ENCODE results near the gene BCL7B. TPM values are rescaled to one million over a fixed set of nuclear protein-coding genes. Genes with fewer than 3 reads are reported as not detected.

Gene BCL7B
- total and polyA plus RNA-seq, 2 of the 13 experiments (the other 11 are each of a cell fraction or from before 2014, with no cell fraction given) = 24.3 to 38.2 TPM

DNA sequence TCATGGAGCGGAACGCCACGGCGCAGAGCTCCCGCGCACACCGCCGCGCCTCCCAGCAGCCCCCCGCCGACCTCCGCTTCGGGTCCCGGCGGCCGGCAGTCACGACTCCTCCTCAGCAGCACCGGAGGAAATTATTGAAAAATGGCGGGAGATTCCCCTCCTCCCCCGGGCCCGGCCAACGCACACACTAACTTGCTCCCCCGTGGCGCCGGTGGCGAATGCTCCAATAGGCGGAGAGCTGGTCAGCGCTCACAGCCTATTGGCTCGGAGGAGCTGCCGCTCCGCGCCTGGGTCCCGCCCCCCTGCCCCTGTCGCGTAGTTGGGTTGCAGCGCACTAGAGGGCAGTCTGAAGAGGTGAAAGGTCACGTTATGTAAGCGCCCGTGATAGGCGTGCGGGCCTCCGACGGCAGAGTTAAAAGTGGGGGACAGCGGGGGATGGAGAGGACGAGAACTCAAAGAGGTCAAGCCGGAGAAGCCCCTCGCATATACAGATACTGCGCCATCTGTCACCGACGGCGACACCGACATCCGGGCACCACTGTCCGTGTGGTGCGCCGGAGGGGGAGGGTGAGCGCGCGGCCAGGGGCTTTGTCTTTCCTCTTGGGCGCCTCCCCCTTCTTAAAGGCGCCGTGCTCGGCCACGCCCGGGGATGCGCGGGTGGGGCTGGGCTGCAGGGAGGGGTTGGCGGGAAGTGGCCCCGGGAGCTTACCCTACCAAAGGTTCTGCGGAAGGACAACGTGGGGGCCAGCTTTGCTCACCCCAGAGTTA, 35.2 kb downstream of the BCL7B start, which contains the start of gene BAZ1B (continued):
- TF ChIP-seq, protein P1, sequence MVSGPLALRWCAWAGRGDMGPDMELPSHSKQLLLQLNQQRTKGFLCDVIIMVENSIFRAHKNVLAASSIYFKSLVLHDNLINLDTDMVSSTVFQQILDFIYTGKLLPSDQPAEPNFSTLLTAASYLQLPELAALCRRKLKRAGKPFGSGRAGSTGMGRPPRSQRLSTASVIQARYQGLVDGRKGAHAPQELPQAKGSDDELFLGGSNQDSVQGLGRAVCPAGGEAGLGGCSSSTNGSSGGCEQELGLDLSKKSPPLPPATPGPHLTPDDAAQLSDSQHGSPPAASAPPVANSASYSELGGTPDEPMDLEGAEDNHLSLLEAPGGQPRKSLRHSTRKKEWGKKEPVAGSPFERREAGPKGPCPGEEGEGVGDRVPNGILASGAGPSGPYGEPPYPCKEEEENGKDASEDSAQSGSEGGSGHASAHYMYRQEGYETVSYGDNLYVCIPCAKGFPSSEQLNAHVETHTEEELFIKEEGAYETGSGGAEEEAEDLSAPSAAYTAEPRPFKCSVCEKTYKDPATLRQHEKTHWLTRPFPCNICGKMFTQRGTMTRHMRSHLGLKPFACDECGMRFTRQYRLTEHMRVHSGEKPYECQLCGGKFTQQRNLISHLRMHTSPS (CRISPR knock-in tag; IDR thresholded peaks at IDR 0.05; ENCODE audit: low read depth) = no peak
- TF ChIP-seq SMYD3 (CRISPR knock-in tag; IDR thresholded peaks at IDR 0.05) = peak; percentile 21; the same call in 1 of the 2 replicates
- TF ChIP-seq, protein P2, sequence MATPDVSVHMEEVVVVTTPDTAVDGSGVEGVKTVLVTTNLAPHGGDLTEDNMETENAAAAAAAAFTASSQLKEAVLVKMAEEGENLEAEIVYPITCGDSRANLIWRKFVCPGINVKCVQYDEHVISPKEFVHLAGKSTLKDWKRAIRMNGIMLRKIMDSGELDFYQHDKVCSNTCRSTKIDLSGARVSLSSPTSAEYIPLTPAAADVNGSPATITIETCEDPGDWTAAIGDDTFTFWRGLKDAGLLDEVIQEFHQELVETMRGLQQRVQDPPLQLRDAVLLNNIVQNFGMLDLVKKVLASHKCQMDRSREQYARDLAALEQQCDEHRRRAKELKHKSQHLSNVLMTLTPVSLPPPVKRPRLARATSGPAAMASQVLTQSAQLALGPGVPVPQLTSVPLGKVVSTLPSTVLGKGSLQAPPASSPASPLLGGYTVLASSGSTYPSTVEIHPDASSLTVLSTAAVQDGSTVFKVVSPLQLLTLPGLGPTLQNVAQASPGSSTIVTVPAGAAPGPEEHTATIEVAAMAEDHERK (CRISPR knock-in tag; IDR thresholded peaks at IDR 0.05; ENCODE audit: low read depth) = peak; percentile 42; the same call in 1 of the 2 replicates
- TF ChIP-seq, protein P3, sequence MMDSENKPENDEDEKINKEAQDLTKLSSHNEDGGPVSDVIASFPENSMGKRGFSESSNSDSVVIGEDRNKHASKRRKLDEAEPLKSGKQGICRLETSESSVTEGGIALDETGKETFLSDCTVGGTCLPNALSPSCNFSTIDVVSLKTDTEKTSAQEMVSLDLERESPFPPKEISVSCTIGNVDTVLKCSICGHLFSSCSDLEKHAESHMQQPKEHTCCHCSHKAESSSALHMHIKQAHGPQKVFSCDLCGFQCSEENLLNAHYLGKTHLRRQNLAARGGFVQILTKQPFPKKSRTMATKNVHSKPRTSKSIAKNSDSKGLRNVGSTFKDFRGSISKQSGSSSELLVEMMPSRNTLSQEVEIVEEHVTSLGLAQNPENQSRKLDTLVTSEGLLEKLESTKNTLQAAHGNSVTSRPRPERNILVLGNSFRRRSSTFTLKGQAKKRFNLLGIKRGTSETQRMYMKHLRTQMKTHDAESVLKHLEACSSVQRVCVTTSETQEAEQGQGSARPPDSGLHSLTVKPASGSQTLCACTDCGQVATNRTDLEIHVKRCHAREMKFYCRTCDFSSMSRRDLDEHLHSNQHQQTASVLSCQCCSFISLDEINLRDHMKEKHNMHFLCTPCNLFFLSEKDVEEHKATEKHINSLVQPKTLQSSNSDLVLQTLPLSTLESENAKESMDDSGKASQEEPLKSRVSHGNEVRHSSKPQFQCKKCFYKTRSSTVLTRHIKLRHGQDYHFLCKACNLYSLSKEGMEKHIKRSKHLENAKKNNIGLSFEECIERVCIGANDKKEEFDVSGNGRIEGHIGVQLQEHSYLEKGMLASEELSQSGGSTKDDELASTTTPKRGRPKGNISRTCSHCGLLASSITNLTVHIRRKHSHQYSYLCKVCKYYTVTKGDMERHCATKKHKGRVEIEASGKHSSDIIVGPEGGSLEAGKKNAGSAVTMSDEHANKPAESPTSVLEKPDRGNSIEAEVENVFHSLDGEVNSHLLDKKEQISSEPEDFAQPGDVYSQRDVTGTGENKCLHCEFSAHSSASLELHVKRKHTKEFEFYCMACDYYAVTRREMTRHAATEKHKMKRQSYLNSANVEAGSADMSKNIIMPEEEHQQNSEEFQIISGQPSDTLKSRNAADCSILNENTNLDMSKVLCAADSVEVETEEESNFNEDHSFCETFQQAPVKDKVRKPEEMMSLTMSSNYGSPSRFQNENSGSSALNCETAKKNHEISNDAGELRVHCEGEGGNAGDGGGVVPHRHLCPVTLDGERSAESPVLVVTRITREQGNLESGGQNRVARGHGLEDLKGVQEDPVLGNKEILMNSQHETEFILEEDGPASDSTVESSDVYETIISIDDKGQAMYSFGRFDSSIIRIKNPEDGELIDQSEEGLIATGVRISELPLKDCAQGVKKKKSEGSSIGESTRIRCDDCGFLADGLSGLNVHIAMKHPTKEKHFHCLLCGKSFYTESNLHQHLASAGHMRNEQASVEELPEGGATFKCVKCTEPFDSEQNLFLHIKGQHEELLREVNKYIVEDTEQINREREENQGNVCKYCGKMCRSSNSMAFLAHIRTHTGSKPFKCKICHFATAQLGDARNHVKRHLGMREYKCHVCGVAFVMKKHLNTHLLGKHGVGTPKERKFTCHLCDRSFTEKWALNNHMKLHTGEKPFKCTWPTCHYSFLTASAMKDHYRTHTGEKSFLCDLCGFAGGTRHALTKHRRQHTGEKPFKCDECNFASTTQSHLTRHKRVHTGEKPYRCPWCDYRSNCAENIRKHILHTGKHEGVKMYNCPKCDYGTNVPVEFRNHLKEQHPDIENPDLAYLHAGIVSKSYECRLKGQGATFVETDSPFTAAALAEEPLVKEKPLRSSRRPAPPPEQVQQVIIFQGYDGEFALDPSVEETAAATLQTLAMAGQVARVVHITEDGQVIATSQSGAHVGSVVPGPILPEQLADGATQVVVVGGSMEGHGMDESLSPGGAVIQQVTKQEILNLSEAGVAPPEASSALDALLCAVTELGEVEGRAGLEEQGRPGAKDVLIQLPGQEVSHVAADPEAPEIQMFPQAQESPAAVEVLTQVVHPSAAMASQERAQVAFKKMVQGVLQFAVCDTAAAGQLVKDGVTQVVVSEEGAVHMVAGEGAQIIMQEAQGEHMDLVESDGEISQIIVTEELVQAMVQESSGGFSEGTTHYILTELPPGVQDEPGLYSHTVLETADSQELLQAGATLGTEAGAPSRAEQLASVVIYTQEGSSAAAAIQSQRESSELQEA (CRISPR knock-in tag; IDR thresholded peaks at IDR 0.05; ENCODE audit: not compliant biosample characterization) = no peak
- TF ChIP-seq ZNF441 (CRISPR knock-in tag; IDR thresholded peaks at IDR 0.05; ENCODE audit: borderline replicate concordance) = no peak; the same call in 1 of the 2 replicates
- TF ChIP-seq, protein P4, sequence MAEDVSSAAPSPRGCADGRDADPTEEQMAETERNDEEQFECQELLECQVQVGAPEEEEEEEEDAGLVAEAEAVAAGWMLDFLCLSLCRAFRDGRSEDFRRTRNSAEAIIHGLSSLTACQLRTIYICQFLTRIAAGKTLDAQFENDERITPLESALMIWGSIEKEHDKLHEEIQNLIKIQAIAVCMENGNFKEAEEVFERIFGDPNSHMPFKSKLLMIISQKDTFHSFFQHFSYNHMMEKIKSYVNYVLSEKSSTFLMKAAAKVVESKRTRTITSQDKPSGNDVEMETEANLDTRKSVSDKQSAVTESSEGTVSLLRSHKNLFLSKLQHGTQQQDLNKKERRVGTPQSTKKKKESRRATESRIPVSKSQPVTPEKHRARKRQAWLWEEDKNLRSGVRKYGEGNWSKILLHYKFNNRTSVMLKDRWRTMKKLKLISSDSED (CRISPR knock-in tag; IDR thresholded peaks at IDR 0.05) = no peak
- no peak for TF ChIP-seq NONO (IDR thresholded peaks at IDR 0.05)
- 0 out of 2 replicates have a peak, but pooled peaks have one; percentile 34 for TF ChIP-seq NONO (CRISPR knock-in tag; conservative IDR thresholded peaks at IDR 0.05)
- no peak for TF ChIP-seq ZNF720 (CRISPR knock-in tag; IDR thresholded peaks at IDR 0.05)
- no peak; the same call in 1 of the 2 replicates for TF ChIP-seq NRL (CRISPR knock-in tag; IDR thresholded peaks at IDR 0.05; ENCODE audit: borderline replicate concordance)
- no peak; the same call in 1 of the 2 replicates for TF ChIP-seq SAFB2 (CRISPR knock-in tag; IDR thresholded peaks at IDR 0.05; ENCODE audit: borderline replicate concordance, low read depth)
- peak; percentile 76; the same call in 1 of the 2 replicates for TF ChIP-seq ZNF501 (CRISPR knock-in tag; IDR thresholded peaks at IDR 0.05)
- no peak for TF ChIP-seq ZNF224 (CRISPR knock-in tag; IDR thresholded peaks at IDR 0.05)
- peak in 1 of 2 experiments; percentile 42; a peak in 1 of 4 replicates for TF ChIP-seq EP300 (IDR thresholded peaks at IDR 0.05; ENCODE audit: low read depth in 2 of 2, low read length in 2 of 2)
- TF ChIP-seq EP300 (CRISPR knock-in tag; IDR thresholded peaks at IDR 0.05; ENCODE audit: borderline replicate concordance) = peak; percentile 36; the same call in 1 of the 2 replicates
